HG03439 (cell line): ENCODE results near the gene EMILIN1.
"Not testable (repeated sequence)": the region's sequence is repeated elsewhere in the genome, so short reads cannot be mapped to it uniquely, and the experiment has no call there.

ENCODE experiments used
- ATAC-seq: cut with Tn5 transposase; IDR thresholded peaks from one replicate; pipeline ENCODE4 v1.9.1; 2021; ENCODE audit warnings: mild to moderate bottlenecking, moderate library complexity; ENCODE audit not compliant: unreplicated experiment

Gene EMILIN1

DNA sequence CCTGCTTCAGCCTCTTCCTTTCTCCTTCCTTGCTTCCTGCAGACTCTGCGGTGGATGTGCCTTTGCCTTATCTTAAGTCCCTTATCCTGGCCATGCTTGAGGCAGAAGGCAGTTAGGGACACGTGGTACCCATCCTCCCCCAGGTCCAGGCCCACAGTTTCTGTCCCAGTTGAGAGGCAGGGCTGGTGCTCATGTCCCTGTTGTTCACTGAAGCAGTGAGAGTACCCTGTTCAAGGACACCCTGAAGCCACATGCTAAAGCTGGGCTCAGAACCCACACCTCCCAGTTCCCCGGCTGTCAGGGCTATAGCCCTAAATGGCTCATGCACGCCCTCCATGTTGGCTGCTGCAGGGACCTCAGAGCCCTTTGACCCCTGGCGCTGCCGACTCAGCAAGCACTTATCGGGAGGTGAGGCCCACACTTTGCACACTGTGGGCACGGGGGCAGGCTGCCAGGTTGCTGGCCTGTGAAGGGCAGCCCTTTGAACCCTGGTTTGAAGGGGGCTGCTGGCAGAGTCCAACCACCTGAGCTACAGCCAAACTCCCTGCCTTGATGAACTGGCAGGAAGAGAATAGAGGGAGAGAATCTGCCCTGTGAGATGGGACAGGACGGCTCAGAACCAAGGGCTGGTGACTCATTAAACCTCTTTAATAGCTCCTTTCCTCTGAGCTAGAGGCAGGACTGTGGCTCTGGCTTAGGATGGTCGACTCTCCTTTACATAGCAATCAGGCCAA, 14.4 kb downstream of the EMILIN1 start:
- no peak for ATAC-seq

DNA sequence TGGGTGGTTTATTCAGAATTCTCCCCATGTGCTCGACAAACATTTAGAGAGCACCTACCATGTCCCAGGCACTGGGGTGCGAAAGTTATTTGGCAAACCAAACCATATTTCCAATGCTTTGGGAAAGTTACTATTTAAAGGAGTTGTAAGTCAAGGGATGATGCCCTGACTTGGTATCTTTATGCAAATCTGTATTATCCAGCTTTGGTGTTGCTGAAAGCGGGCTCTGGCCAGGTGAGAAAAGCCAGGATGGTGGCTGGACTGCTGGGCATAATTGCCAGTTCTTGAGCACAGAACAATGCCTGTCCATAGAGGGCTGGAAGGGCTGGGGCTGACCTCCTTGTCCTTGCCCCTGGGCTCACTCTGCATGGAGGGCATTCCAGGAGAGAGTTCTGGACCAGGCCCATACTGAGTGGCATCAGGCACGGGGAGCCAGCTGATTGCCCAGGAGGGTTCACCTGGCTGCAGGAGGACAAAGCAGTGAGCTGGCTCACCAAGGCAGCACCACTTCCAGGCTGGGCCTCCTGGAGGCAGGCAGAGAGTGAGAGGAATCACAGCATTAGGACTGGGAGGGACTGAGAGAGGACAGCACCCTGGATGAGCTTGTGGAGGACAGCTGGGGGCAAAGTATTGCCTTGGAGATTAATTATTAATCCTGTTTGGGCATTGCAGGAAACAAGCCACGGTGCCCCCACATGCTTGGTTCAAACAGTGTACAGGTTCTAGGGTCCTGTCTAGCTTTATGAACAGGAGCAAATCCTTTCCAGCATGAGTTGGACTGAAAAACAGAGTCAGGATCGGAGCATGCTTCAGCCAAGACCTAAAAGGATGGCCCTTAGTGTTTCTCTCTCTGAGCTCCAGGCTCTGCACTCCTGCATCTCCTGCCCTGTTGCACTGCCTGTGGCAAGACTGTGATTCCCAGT, 15.3 kb downstream of the EMILIN1 start:
- no peak for ATAC-seq

DNA sequence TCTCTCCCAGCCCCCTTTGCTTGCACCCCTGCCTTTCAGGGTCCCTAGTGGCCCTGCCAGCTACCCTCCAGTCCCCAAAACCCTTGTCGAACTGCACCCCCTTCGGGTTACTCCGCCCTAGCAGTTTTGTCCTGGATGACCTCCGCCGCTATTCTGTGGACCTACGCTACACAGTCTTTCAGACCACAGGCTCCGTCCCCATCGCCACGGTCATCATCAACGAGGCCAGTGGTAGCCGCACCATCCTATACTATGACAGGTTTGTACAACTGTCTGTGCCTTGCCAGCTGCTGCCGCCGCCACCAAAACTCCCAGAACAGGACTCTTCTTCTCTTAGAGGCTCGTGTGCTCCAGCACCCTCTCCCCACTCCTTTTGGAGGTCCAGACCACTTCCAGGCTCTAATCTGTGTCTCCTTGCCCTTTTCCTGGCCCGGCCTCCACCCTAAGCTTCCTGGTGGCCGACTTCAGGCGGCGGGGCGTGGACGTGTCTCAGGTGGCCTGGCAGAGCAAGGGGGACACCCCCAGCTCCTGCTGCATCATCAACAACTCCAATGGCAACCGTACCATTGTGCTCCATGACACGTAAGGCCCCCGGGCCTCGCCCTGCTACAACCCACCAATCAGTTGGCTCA, 16.1 kb downstream of the EMILIN1 start:
- no peak for ATAC-seq

DNA sequence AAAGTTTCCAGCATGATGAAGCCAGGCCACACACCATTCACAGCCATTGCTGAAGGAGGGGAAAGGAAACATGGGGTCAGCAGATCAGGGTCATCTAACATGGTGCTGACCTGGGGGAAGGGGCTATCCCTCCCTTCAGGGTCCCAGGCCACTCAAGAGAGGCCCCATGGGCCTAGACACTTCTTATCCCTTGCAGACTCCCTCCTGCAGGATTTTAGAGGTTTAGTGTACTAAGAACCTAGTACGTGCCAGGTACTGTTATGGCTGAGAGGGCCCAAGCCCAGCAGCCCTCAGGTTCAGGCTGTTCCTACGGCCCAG, 17.0 kb downstream of the EMILIN1 start:
- no peak for ATAC-seq

DNA sequence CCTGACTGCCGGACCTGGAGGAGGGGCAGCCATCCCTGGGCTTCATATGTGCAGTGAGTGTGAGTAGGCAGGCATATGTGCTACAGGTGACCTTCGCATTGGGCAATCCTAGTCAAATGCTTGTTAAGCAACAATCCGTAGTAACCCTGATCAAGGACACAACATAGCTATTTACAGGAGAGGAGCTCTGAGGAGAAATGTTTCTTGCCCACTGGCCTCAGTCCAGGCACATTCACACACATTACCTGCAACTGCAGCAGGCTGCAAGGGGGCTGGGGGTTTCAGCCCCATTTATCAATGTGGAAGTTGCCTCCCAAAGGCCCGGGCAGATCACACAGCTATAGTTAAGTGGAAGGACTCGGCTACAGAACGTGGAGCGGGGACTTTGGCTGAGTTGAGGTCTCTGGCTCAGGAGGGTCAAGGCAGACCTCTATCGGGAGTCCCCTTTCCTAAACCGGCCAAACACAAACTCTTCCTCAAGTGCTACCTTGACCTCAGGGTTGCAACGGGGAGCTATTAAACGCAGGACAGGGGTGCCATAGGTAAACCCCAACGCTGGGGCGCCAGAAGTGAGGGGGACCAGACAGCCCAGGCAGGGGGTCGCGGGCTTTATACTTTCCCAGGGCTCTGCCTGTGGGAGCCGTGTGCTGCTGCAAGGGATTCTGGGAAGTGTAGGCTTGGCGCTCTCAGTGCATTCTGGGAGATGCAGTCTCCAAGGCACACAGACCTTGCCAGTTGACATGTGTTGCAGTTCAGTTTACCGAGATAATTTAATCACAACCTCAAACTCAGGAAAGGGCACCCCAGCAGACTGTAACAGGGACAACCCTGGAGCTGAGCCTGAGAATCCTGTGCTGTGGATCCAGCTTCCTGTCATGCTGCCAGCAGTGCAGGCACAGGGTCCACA, 17.6 kb downstream of the EMILIN1 start:
- no peak for ATAC-seq

DNA sequence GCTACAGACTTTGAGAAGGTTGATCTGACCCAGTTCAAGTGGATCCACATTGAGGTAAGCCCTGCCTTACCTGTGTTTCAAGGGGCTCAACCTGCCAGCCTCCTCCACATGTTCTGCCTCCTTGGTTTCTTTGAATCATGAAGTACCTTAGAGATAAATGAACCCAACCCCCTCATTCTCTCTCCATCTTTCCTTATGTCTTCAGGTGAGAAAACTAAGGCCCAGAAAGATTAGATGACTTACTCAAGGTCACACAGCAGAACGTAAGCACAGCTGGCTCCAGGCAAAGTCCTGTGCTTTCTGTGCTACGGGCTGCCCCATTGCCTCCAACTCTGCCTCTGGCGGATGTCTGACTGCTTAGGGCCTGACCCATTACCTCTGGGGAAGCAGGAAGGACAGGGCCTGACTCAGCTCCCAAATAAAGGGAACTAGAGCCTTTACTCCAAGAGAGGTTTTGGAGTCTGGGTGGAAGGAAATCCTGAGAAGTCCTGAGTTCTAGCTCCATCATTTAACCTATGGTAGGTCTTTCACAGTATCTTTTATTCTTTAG, 18.4 kb downstream of the EMILIN1 start:
- no peak for ATAC-seq

DNA sequence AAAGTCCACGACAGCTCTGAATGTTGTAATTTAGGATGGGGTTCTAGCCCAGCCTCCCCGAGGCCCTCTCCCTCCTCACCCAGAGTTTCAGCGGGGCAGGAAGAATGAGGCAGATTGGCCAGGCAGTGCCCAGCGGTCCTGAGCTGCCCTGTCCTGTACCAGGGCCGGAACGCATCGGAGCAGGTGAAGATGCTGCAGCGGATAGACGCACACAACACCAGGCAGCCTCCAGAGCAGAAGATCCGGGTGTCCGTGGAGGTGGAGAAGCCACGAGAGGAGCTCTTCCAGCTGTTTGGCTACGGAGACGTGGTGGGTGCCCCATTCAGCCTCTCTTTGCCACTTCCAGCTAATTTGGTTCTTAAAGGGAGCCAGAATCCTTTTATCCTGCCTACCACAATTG, 18.9 kb downstream of the EMILIN1 start:
- ATAC-seq, result no peak

DNA sequence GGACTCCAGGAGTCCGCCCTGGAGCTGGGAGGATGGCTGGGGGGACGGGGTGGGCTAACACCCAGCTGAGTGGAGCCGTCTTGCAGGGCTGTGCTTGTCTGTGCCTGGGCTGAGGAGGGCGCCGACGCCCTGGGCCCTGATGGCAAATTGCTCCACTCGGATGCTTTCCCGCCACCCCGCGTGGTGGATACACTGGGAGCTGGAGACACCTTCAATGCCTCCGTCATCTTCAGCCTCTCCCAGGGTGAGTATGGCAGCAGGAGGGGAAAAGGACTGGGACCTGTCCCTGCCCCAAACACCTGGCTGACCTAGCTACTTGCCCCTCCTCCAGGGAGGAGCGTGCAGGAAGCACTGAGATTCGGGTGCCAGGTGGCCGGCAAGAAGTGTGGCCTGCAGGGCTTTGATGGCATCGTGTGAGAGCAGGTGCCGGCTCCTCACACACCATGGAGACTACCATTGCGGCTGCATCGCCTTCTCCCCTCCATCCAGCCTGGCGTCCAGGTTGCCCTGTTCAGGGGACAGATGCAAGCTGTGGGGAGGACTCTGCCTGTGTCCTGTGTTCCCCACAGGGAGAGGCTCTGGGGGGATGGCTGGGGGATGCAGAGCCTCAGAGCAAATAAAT, 21.0 kb downstream of the EMILIN1 start:
- no peak for ATAC-seq

DNA sequence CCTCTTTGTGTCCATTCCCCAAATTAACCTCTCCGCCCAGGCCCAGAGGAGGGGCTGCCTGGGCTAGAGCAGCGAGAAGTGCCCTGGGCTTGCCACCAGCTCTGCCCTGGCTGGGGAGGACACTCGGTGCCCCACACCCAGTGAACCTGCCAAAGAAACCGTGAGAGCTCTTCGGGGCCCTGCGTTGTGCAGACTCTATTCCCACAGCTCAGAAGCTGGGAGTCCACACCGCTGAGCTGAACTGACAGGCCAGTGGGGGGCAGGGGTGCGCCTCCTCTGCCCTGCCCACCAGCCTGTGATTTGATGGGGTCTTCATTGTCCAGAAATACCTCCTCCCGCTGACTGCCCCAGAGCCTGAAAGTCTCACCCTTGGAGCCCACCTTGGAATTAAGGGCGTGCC, 21.6 kb downstream of the EMILIN1 start:
- ATAC-seq, result no peak

DNA sequence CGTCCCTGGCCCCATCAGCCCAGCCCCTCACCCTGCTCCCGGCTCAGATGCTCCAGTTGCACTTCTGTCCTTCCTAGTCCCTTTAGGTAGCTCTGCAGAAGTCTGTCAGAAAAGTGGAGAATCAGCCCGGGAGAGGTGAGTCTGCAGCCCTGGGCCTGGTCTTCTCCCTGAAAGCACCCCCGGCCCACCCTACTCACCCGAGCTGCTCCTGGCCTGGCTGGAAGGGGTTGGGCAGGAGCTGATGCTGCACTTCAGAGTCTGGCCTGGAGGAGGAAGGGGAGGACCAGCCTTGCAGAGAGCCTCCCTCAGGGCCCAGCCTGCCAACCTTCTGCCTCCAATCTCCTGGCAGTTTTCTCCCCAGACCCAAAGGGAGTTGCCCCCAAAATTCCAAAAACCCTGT, 23.9 kb downstream of the EMILIN1 start:
- ATAC-seq, result no peak

DNA sequence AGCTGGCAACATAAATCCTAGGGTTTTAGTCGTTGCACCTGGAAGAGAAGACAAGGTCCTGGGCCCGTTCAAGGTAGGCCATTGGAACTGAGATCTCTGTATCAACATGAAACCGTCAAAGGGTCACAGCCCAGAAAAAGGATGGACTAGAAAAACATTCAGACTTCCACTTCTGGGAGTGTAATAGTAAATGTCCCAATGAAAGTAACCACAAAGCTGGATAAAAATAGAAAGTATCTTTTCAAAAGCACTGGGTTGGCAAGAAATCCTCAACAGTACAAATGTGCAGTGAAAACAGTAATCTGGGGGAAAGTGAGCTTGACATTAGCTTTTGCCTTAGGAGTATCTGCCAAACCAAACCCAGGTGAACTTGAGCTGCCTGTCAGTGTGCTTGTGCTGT, 27.6 kb downstream of the EMILIN1 start:
- ATAC-seq, result no peak

DNA sequence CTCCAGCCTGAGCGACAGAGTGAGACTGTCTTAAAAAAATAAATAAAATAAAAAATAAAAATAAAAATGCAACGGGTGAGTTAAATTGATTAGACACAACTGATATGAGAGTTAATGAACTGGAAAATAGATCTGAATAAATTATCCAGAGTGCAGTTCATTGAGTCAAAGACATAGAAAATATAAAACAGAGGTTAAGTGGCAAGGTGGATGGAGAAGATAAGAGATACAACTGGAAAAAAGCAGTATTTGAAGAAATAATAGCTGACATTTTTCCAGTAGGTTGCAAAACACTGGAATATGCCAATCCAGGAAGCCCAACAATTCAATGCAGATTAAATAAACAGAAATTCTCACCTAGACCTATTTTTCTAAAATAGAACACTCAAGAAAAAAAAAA, 29.8 kb downstream of the EMILIN1 start:
- ATAC-seq, result no peak

DNA sequence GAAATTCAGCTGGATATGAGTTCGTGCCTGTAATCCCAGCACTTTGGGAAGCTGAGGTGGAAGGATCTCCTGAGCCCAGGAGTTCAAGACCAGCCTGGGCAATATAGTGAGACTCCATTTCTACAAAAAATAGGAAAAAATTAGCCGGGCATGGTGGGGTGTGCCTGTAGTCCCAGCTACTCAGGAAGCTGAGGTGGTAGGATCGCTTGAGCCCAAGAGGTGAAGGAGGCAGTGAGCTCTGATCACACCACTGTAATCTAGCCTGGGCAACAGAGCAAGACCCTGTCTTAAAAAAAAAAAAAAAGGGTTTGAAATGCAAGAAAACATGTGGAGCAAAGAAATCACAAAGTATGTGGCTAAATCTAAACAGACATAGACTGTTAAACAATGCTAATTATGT, 30.7 kb downstream of the EMILIN1 start:
- no peak for ATAC-seq

DNA sequence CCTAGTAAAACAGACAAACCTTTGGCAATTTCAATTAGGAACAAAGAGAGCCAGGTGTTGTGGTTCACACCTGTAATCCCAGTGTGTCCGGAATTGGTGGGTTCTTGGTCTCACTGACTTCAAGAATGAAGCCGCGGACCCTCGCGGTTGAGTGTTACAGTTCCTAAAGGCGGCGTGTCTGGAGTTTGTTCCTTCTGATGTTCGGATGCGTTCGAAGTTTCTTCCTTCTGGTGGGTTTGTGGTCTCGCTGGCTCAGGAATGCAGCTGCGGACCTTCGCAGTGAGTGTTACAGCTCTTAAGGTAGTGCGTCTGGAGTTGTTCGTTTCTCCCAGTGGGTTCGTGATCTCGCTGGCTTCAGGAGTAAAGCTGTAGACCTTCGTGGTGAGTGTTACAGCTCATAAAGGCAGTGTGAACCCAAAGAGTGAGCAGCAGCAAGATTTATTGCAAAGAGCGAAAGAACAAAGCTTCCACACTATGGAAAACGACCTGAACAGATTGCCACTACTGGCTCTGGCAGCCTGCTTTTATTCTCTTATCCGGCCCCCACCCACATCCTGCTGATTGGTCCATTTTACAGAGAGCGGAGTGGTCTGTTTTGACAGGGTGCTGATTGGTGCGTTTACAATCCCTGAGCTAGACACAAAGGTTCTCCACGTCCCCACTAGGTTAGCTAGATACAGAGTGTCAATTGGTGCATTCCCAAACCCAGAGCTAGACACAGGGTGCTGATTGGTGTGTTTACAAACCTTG, 32.4 kb downstream of the EMILIN1 start:
- not testable (repeated sequence) for ATAC-seq

DNA sequence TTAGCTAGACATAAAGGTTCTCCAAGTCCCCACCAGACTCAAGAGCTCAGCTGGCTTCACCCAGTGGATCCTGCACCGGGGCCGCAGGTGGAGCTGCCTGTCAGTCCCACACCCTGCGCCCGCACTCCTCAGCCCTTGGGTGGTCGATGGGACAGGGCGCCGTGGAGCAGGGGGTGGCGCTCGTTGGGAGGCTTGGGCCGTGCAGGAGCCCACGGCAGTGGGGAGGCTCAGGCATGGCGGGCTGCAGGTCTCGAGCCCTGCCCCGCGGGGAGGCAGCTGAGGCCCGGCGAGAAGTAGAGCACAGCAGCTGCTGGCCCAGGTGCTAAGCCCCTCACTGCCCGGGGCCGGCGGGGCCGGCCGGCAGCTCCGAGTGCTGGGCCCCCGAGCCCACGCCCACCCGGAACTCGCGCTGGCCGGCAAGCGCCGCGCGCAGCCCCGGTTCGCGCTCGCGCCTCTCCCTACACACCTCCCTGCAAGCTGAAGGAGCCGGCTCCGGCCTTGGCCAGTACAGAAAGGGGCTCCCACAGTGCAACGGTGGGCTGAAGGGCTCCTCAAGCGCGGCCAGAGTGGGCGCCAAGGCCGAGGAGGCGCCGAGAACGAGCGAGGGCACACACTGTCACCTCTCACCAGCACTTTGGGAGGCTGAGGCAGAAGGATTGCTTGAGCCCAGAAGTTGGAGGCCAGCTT, 33.1 kb downstream of the EMILIN1 start:
- not testable (repeated sequence) for ATAC-seq

DNA sequence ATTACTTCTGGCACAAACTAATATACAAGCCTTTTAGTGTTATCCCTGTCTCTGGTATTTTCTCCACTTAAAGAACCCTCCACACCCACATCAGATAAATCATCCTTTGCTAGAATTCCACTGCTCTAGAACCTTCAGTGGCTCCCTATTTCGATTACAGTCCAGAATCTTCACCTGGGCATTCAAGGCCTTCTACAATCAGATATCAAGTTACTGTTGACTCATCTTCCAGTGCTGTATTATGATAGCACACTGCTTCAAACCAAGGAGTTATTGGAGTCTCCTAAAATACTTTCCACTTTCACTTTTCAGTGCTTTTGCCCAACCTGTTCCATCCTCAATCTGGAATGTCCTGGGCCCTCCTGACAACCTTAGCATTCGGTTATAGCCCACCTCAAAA, 37.1 kb downstream of the EMILIN1 start:
- ATAC-seq, result no peak

DNA sequence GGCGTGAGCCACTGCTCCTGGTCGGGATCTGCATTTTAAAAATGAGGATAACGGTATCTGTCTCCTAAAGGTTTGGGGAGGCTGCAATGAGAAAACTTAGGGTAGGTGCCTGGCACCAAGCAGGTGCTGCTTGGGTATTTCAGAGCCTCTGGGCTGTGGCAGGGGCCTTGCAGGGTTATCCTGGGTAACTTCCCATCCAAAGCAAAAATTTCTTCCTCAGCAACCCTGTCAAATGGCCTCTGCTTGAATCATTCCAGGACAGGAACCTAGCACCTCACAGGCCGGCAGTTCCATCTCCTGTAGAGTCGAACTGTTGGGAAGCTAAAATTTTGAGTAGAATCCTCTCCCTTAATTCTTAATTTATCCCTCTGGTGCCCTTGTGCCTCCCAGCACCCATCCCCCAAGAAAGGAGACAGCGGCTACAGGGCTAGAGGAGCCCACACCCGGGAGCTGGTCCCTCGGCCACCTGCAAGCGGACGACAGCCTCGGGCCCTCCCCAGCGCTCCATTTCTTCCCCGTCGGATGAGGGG, 39.6 kb downstream of the EMILIN1 start:
- ATAC-seq, result no peak

DNA sequence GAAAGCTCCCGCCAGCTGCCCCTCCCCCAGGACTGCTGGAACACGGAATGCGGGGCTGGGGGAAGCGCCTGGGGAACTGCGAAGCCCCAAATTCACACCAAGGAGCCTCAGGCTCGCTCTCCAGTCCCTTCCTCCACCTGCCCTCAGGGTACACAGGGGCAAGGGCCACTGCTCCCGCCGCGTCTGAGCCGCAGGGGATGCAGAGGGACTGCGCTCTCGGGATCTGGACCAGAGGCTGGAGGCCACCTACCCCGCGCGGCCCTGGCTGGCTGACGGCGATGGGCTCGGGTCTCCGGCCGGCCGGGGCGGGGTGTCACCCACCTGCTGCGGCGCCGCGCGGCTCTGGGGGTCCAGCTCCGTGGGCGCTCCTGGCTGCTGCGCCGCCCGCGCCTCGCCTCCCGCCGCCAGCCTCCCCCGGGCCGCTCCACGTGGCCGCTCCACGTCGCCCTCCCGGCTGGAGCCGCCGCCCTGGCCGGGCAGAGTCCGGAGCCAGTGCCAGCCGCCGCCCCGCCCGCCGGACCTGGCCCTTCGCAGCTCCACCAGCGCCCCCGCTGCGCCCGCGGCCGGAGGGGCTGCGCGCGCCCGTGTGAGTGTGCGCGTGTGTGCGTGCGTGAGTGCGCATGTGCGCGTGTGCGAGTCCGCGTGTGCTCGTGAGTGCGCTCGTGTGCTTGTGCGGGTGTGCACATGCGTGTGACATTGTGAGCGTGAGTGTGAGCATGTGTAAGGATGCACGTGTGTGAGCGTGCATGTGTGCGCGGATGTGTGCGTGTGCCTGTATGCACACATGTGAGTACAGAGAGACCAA, 40.3 kb downstream of the EMILIN1 start, which contains the start of gene CGREF1:
CGREF1 (minus strand) TSS at position 604 of the 805 bp plus-strand sequence. CDS start 14,762 bp downstream, outside the sequence.
- no peak for ATAC-seq
